ENCODE data around the gene PTOV1.
A peak's percentile ranks its signal among the peaks of the same experiment; 100 is the strongest.

PTOV1 gene

DNA sequence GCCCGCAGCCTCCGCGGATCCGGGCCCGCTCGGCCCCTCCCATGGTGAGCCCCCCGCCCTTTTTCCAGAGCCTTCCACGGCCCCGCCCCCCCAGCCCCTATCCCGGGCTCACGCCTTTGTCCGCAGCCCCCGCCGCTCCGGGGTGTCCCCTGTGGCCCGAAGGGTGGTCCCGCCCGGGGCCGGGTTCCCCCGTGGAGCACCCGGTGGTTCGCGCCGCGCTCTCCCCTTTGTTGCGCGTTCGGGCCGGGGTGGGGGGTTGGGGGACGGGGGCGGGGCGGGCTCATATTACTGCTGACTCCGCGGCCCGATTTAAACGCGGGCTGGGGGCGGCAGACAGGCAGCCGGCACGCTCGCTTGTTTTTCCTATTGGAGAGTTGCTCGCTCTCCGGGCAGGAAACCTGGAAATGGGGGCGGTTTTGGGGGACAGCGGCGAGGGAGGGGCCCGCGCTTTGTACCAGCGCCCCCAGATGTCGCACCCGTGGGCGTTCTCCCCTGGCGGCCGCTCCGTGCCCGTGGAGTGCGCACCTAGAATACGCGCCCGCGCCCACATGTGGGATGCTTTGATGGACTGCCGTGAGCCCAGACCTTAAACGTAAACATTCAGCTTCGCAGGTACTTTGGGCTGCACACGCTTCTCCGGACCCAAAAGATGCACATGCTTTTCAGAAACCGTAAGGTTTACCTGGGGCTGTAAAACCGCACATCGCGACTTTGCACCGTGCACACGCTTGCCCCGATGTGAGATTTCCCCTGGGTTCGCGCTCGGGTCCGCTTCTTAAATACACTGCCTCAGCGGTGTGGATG, 699 bp downstream of the PTOV1 start:
- H2BK120ac ChIP-seq (ENCODE audit: low read depth, low read length): peak overlapping the region; percentile 88
- no peak overlapping the region for H2BK12ac ChIP-seq (ENCODE audit: low read length in 2 of 2)
- peak overlapping the region; percentile 79 to 97 for H3K18ac ChIP-seq (ENCODE audit: low read depth in 1 of 2, low read length in 2 of 2)
- H2BK5ac ChIP-seq (ENCODE audit: low read depth, low read length, poor library complexity, severe bottlenecking): peak overlapping the region; percentile 35
- H4K91ac ChIP-seq (ENCODE audit: low read length): peak overlapping the region; percentile 72
- H3K23ac ChIP-seq (ENCODE audit: low read length in 2 of 2): peak overlapping the region in 1 of 2 experiments; percentile 63
- 4% methylated on average over 49 of the region's 78 CpGs for WGBS
- H3K4me3 ChIP-seq (ENCODE audit: insufficient read depth in 1 of 2, low read depth in 1 of 2, low read length in 2 of 2): peak overlapping the region; percentile 87 to 91
- H3K14ac ChIP-seq (ENCODE audit: low read length in 2 of 2): peak overlapping the region in 1 of 2 experiments; percentile 36
- H3K36me3 ChIP-seq (ENCODE audit: control insufficient read depth in 1 of 2, insufficient read depth in 2 of 2, low read depth in 1 of 2, low read length in 2 of 2): peaks cover 19 to 25% of the 10 kb centered on the region in 2 experiments
- H3K4ac ChIP-seq (ENCODE audit: low read depth in 1 of 2, low read length in 2 of 2): peak overlapping the region in 1 of 2 experiments; percentile 95
- H3K4me2 ChIP-seq (ENCODE audit: low read length, poor library complexity, severe bottlenecking): peak overlapping the region; percentile 86
- H2AK5ac ChIP-seq (ENCODE audit: low read length, severe bottlenecking): no peak overlapping the region
- peaks cover 18% of the 10 kb centered on the region for H3K79me1 ChIP-seq (replicated peaks; ENCODE audit: low read length, poor library complexity, severe bottlenecking)
- peak overlapping the region; percentile 94 for H2BK15ac ChIP-seq (ENCODE audit: low read depth, poor library complexity, severe bottlenecking)
- no peaks in the 10 kb centered on the region for H3K27me3 ChIP-seq (ENCODE audit: control insufficient read depth in 1 of 2, insufficient read depth in 1 of 2, low read length in 2 of 2)
- H4K8ac ChIP-seq (ENCODE audit: low read length): peak overlapping the region; percentile 80
- DNase-seq: no peak
- no peak overlapping the region for H2AFZ ChIP-seq (ENCODE audit: low read depth, low read length)
- H3K27ac ChIP-seq (ENCODE audit: low read length, poor library complexity, severe bottlenecking): no peak overlapping the region
- H3K4me1 ChIP-seq (ENCODE audit: control insufficient read depth, insufficient read depth, low read depth, low read length): peaks cover 33% of the 10 kb centered on the region
- peak overlapping the region; percentile 98 for H3K9ac ChIP-seq (ENCODE audit: low read length)
- H3K9me3 ChIP-seq (ENCODE audit: control insufficient read depth, low read length): no peaks in the 10 kb centered on the region

DNA sequence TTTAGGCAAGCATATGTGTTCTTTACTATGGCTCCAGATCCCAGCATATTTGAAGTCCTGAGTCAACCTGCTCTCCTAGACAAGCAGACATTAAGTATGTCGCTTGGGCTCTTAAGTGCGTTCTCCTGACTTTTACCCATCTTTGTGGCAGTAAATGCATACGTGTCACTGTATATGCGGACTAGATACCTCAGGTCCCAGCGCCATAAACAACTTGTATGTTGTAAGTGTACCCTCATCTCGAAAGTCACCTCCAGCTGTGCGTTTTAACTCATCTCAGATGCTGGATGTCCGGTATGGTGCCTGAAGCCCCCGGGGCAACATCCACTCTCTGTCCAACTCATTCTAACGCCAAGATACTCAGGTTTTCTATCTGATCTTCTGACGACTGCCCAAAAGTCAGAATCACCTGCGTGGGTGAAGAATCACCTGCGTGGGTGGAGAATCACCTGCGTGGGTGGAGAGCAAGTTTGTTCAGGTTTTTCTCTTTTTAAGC, 1.7 kb downstream of the PTOV1 start:
- peaks cover 37% of the 10 kb centered on the region for H3K4me1 ChIP-seq (ENCODE audit: control insufficient read depth, insufficient read depth, low read depth, low read length)
- no peak overlapping the region for H3K18ac ChIP-seq (ENCODE audit: low read depth in 1 of 2, low read length in 2 of 2)
- H3K23ac ChIP-seq (ENCODE audit: low read length in 2 of 2): peak overlapping the region in 1 of 2 experiments; percentile 81
- H3K9me3 ChIP-seq (ENCODE audit: control insufficient read depth, low read length): no peaks in the 10 kb centered on the region
- no peak overlapping the region for H4K91ac ChIP-seq (ENCODE audit: low read length)
- H3K9ac ChIP-seq (ENCODE audit: low read length): peak overlapping the region; percentile 78
- H2AK5ac ChIP-seq (ENCODE audit: low read length, severe bottlenecking): no peak overlapping the region
- no peaks in the 10 kb centered on the region for H3K27me3 ChIP-seq (ENCODE audit: control insufficient read depth in 1 of 2, insufficient read depth in 1 of 2, low read length in 2 of 2)
- no peak overlapping the region for H2AFZ ChIP-seq (ENCODE audit: low read depth, low read length)
- H2BK12ac ChIP-seq (ENCODE audit: low read length in 2 of 2): no peak overlapping the region
- no peak overlapping the region for H3K27ac ChIP-seq (ENCODE audit: low read length, poor library complexity, severe bottlenecking)
- peaks cover 28 to 35% of the 10 kb centered on the region in 2 experiments for H3K36me3 ChIP-seq (ENCODE audit: control insufficient read depth in 1 of 2, insufficient read depth in 2 of 2, low read depth in 1 of 2, low read length in 2 of 2)
- no peak overlapping the region for H3K14ac ChIP-seq (ENCODE audit: low read length in 2 of 2)
- WGBS: 88% methylated on average over 13 of the region's 14 CpGs
- no peak overlapping the region for H2BK120ac ChIP-seq (ENCODE audit: low read depth, low read length)
- no peak overlapping the region for H2BK5ac ChIP-seq (ENCODE audit: low read depth, low read length, poor library complexity, severe bottlenecking)
- H2BK15ac ChIP-seq (ENCODE audit: low read depth, poor library complexity, severe bottlenecking): no peak overlapping the region
- H3K4ac ChIP-seq (ENCODE audit: low read depth in 1 of 2, low read length in 2 of 2): no peak overlapping the region
- H4K8ac ChIP-seq (ENCODE audit: low read length): no peak overlapping the region
- DNase-seq: no peak
- peak overlapping the region; percentile 86 for H3K4me2 ChIP-seq (ENCODE audit: low read length, poor library complexity, severe bottlenecking)
- peak overlapping the region in 1 of 2 experiments; percentile 91 for H3K4me3 ChIP-seq (ENCODE audit: insufficient read depth in 1 of 2, low read depth in 1 of 2, low read length in 2 of 2)
- peaks cover 16% of the 10 kb centered on the region for H3K79me1 ChIP-seq (replicated peaks; ENCODE audit: low read length, poor library complexity, severe bottlenecking)

DNA sequence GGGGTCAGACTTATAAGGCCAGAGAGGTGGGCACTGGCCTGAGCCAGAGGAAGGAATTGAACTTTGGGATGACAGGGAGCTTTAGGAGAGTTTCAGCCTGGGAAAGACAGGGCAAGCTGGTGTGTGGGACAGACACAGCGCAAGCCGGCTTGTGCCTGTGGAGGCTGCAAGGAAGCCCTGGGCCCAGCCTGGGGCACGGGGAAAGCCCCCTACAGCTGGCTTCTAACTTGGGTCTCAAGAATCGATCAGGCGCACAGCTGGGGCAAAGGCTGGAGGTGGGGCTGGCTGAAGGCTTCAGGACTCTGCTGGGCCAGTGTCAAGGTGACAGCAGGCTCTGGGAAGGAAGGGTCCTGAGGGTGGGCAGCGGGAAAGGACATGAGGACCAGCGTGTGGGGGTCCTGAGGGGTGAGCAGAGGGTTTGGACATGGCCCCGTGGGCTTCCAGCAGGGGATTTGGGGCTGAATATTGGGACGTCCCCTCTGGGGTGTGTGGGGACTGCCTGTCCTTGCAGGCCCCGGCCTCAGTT, 3.0 kb downstream of the PTOV1 start:
- Histone ChIP-seq H2BK120ac (ENCODE audit: low read depth, low read length) (no peak overlapping the region), H3K79me1 (replicated peaks; ENCODE audit: low read length, poor library complexity, severe bottlenecking) (peaks cover 13% of the 10 kb centered on the region), H3K18ac (ENCODE audit: low read depth in 1 of 2, low read length in 2 of 2) (no peak overlapping the region), H3K9me3 (ENCODE audit: control insufficient read depth, low read length) (no peaks in the 10 kb centered on the region), H3K27ac (ENCODE audit: low read length, poor library complexity, severe bottlenecking) (no peak overlapping the region), H3K4ac (ENCODE audit: low read depth in 1 of 2, low read length in 2 of 2) (no peak overlapping the region), H2BK12ac (ENCODE audit: low read length in 2 of 2) (no peak overlapping the region), H4K91ac (ENCODE audit: low read length) (no peak overlapping the region), H3K9ac (ENCODE audit: low read length) (no peak overlapping the region), H3K4me2 (ENCODE audit: low read length, poor library complexity, severe bottlenecking) (no peak overlapping the region), H3K4me3 (ENCODE audit: insufficient read depth in 1 of 2, low read depth in 1 of 2, low read length in 2 of 2) (no peak overlapping the region), H3K27me3 (ENCODE audit: control insufficient read depth in 1 of 2, insufficient read depth in 1 of 2, low read length in 2 of 2) (no peaks in the 10 kb centered on the region), H2BK15ac (ENCODE audit: low read depth, poor library complexity, severe bottlenecking) (no peak overlapping the region), H3K4me1 (ENCODE audit: control insufficient read depth, insufficient read depth, low read depth, low read length) (peaks cover 44% of the 10 kb centered on the region), H3K36me3 (ENCODE audit: control insufficient read depth in 1 of 2, insufficient read depth in 2 of 2, low read depth in 1 of 2, low read length in 2 of 2) (peaks cover 39 to 47% of the 10 kb centered on the region in 2 experiments), H2BK5ac (ENCODE audit: low read depth, low read length, poor library complexity, severe bottlenecking) (no peak overlapping the region), H3K23ac (ENCODE audit: low read length in 2 of 2) (no peak overlapping the region), H2AFZ (ENCODE audit: low read depth, low read length) (no peak overlapping the region), H4K8ac (ENCODE audit: low read length) (no peak overlapping the region), H2AK5ac (ENCODE audit: low read length, severe bottlenecking) (no peak overlapping the region), H3K14ac (ENCODE audit: low read length in 2 of 2) (no peak overlapping the region)
- 92% methylated on average over 9 of the region's 10 CpGs for WGBS
- DNase-seq: no peak
